Gastrocnemius medialis (tissue), 4 donors: ENCODE measurements around the gene HNRNPU. TPM values are rescaled to one million over a fixed set of nuclear protein-coding genes. Genes with fewer than 3 reads are reported as not detected.

ENCODE experiments used
- ATAC-seq, 2 donors: fragments of 150-250 bp; one replicate each; pipeline ENCODE4 v1.9.1; 2016
- DNase-seq, 2 donors: peaks; one replicate each; pipeline ENCODE4 v3.0.0-alpha.2; 2019
- H3K27ac ChIP-seq, 4 donors: fragments of 200-600 bp; sonication (generic); 1 replicate in 1 of 4; 2 replicates in 3 of 4; pipeline ENCODE4 v1.5.1; 2016 to 2018; ENCODE audit warnings: mild to moderate bottlenecking in 2 of 4, moderate library complexity in 1 of 4
- H3K27me3 ChIP-seq, 3 donors: fragments of 200-600 bp; sonication (generic) in 2 of 3; 1 replicate in 1 of 3; 2 replicates in 2 of 3; pipeline versions ENCODE4 v1.5.1 to v1.6.0; 2016 to 2019; ENCODE audit warnings: mild to moderate bottlenecking in 1 of 3, moderate library complexity in 1 of 3
- H3K36me3 ChIP-seq, 2 donors: fragments of 200-600 bp; sonication (generic) in 1 of 2; one replicate each; pipeline ENCODE4 v1.5.1; 2017 to 2018
- H3K4me1 ChIP-seq, 2 donors: fragments of 200-600 bp; sonication (generic) in 1 of 2; one replicate each; pipeline ENCODE4 v1.5.1; 2016 to 2017; ENCODE audit warnings: mild to moderate bottlenecking in 2 of 2
- H3K4me3 ChIP-seq, 4 donors: fragments of 200-600 bp; sonication (generic) in 3 of 4; 1 replicate in 1 of 4; 2 replicates in 3 of 4; pipeline ENCODE4 v1.5.1; 2016 to 2019; ENCODE audit warnings: mild to moderate bottlenecking in 2 of 4
- H3K9me3 ChIP-seq, 3 donors: fragments of 200-600 bp; sonication (generic) in 2 of 3; 1 replicate in 1 of 3; 2 replicates in 2 of 3; pipeline ENCODE4 v1.5.1; 2016 to 2019
- POLR2A ChIP-seq, 2 donors: fragments of 450-650 bp; IDR thresholded peaks; one replicate each; pipeline ENCODE4 v1.6.1; 2017; ENCODE audit warnings: antibody characterized with exemption in 2 of 2, mild to moderate bottlenecking in 2 of 2, moderate library complexity in 2 of 2
- in situ Hi-C, 4 donors: fragments of 200-750 bp; cut with MboI; loops; one replicate each; pipeline versions ENCODE4 v1.15.0 to v1.8.0; 2017; ENCODE audit warnings: low sequenced_read_pairs in 4 of 4
- intact Hi-C: fragments of 100-400 bp; cut with DNase I; formaldehyde crosslinking; loops from one replicate; pipeline ENCODE4 v1.15.1; 2023; ENCODE audit warnings: low total_unique reads
- total RNA-seq, 4 donors: library from RNA; depleted of rRNA; stranded (reverse); fragments of >200 nt; gene quantifications; one replicate each; pipeline versions ENCODE4 v1.1.0 to v1.2.3, GENCODE V29; 2016
- TF ChIP-seq, protein P1 (sequence below), 5 experiments: fragments of 450-650 bp in 3 of 5; fragments of 200-600 bp in 2 of 5; sonication (generic) in 2 of 5; IDR thresholded peaks in 4 of 5; conservative IDR thresholded peaks in 1 of 5; 1 replicate in 4 of 5; 2 replicates in 1 of 5; pipeline ENCODE4 v1.5.1; 2016 to 2019; ENCODE audit warnings: antibody characterized with exemption in 5 of 5, mild to moderate bottlenecking in 3 of 5, moderate library complexity in 3 of 5

Gene HNRNPU
- total RNA-seq, 4 donors from 2014 or later: 167 to 243 (median 207) TPM

DNA sequence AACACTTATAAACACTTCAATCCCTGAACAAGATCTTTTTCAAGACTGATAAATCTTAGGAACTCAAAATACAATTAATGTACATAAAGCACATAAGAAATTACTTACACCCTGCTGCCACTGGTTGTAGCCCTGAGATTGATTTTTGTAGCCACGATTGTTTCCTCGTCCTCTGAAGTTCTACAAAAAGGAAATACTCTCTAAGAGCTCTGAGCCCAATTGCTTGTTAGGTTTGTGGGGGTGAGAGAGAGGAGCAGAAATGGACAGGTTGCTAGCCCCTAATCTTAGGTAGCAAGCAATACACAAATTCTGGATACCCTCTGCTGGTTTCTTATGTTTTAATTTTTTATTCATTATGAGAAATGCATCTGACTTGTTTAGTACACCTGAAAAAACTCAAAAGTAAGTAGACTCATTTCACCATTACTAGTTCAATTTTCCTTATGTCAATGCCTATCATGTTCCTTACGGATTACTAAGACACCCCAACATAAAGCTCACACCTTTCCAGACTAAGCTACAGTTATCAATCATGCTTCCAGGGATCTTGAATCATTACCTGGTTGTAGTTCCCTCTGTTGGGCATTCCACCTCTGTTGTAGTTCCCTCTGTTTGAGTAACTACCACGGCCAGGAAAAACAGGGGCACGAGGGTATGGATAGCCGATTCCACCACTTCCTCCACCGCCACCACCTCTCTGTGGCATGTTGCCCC, 9.3 kb downstream of the HNRNPU start:
- in situ Hi-C loops (loop anchor here in 2 of 4 donors (25.0 kb wide), 2 partner anchors 107 to 1593 kb away; partner anchors contain the start of genes CEP170 (in 1 of the 2) and SDCCAG8 (in 1 of the 2)), intact Hi-C loops (no loop called here)
- H3K9me3 ChIP-seq: no peaks in the 10 kb centered on the region
- no peak overlapping the region for H3K4me3 ChIP-seq
- no peaks in the 10 kb centered on the region for H3K27me3 ChIP-seq
- no peak for ATAC-seq
- TF ChIP-seq, protein P1, sequence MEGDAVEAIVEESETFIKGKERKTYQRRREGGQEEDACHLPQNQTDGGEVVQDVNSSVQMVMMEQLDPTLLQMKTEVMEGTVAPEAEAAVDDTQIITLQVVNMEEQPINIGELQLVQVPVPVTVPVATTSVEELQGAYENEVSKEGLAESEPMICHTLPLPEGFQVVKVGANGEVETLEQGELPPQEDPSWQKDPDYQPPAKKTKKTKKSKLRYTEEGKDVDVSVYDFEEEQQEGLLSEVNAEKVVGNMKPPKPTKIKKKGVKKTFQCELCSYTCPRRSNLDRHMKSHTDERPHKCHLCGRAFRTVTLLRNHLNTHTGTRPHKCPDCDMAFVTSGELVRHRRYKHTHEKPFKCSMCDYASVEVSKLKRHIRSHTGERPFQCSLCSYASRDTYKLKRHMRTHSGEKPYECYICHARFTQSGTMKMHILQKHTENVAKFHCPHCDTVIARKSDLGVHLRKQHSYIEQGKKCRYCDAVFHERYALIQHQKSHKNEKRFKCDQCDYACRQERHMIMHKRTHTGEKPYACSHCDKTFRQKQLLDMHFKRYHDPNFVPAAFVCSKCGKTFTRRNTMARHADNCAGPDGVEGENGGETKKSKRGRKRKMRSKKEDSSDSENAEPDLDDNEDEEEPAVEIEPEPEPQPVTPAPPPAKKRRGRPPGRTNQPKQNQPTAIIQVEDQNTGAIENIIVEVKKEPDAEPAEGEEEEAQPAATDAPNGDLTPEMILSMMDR (IDR thresholded peaks at IDR 0.05 in 4 of 5, conservative IDR thresholded peaks at IDR 0.05 in 1 of 5): no peak
- no peak for TF ChIP-seq POLR2A (IDR thresholded peaks at IDR 0.05)
- no peak for DNase-seq
- peak overlapping the region in 1 of 4 donors; percentile 100 for H3K27ac ChIP-seq
- peaks cover 27 to 36% of the 10 kb centered on the region in 2 donors for H3K4me1 ChIP-seq
- H3K36me3 ChIP-seq: peaks cover 0 to 99% of the 10 kb centered on the region in 2 donors

DNA sequence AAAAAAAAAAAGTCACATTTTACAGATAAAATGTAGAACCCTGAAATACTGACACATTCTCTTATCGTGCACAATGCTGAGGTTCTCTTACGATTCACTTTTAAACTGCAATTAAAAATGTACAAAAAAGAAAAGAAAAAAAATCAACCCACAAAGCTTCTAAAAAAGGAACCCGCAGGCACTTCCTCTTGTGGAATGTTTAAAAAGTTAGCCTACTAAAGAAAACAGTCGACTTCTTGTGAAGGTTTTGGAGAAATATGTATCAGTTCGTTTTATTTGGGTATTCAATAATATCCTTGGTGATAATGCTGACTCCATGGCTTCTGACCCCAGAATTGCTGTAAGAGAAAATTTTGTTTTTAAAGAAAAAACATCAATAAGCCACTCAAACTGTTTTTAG, 10.2 kb downstream of the HNRNPU start:
- intact Hi-C loops (no loop called here), in situ Hi-C loops (loop anchor here in 2 of 4 donors (25.0 kb wide), 2 partner anchors 108 to 1592 kb away; partner anchors contain the start of genes CEP170 (in 1 of the 2) and SDCCAG8 (in 1 of the 2))
- TF ChIP-seq, protein P1 (IDR thresholded peaks at IDR 0.05 in 4 of 5, conservative IDR thresholded peaks at IDR 0.05 in 1 of 5): no peak
- TF ChIP-seq POLR2A (IDR thresholded peaks at IDR 0.05): no peak
- H3K27ac ChIP-seq: no peak overlapping the region
- DNase-seq: no peak
- H3K36me3 ChIP-seq: peaks cover 0 to 97% of the 10 kb centered on the region in 2 donors
- no peak for ATAC-seq
- no peak overlapping the region for H3K4me3 ChIP-seq
- H3K4me1 ChIP-seq: peaks cover 18 to 27% of the 10 kb centered on the region in 2 donors
- H3K27me3 ChIP-seq: no peaks in the 10 kb centered on the region
- no peaks in the 10 kb centered on the region for H3K9me3 ChIP-seq

DNA sequence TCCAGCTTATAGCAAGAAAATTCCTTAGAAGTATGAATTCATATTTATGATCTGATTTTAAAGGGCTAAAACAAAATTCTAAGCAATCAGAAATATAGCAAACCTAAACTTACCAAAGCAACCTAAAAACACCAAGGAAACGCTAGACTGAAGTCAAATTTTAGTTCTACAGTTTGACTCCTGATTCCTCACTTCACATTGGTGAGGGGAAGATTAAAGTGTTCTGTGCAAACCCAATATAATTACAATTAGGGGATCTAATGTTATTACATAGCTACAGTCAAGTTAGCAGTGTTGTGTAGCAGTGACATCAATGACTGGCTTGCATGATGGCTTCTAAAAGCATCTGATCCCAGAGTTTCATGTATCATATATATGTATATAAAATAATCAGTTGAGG, 11.6 kb downstream of the HNRNPU start:
- peaks cover 0 to 97% of the 10 kb centered on the region in 2 donors for H3K36me3 ChIP-seq
- no peaks in the 10 kb centered on the region for H3K27me3 ChIP-seq
- in situ Hi-C loops: loop anchor here in 2 of 4 donors (25.0 kb wide), 2 partner anchors 110 to 1590 kb away; partner anchors contain the start of genes CEP170 (in 1 of the 2) and SDCCAG8 (in 1 of the 2)
- intact Hi-C loops: no loop called here
- no peaks in the 10 kb centered on the region for H3K9me3 ChIP-seq
- no peak for DNase-seq
- no peak overlapping the region for H3K4me3 ChIP-seq
- H3K4me1 ChIP-seq: peaks cover 4 to 13% of the 10 kb centered on the region in 2 donors
- no peak for TF ChIP-seq POLR2A (IDR thresholded peaks at IDR 0.05)
- TF ChIP-seq, protein P1 (IDR thresholded peaks at IDR 0.05 in 4 of 5, conservative IDR thresholded peaks at IDR 0.05 in 1 of 5): no peak
- peak overlapping the region in 1 of 4 donors; percentile 41 for H3K27ac ChIP-seq
- no peak for ATAC-seq

DNA sequence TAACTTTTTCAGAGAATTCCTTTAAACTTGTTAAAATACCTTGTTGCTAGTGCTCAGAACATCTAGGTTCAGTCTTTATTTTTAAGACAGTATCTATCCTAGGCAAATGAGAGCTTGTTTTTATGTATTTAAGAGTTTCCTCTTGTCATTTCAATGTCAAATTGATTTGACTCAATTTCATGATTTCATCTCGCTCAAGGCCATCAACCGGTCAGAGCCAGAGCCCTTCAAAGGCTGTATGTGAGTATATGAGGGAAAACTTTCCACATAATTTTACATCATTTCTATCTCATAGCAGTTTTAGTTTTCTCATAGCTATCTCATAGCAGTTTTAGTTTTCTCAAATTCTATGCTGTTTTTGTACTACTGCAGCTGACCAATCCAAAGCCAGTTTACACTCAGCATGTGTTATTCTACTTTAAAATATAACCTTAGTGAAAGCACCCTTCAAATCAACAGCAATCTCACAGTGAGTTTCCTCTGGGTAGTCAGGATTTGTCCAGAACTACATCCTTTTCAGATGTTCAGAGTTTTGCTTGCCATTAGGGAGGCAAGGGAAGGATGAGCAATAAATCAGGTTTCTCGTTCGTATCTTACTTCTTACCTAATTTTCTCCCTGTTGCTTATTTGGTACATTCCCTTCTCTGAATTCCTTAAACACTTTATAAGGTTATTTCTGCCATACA, 12.7 kb downstream of the HNRNPU start:
- no peaks in the 10 kb centered on the region for H3K9me3 ChIP-seq
- H3K4me3 ChIP-seq: no peak overlapping the region
- H3K27me3 ChIP-seq: no peaks in the 10 kb centered on the region
- TF ChIP-seq POLR2A (IDR thresholded peaks at IDR 0.05): no peak
- TF ChIP-seq, protein P1 (IDR thresholded peaks at IDR 0.05 in 4 of 5, conservative IDR thresholded peaks at IDR 0.05 in 1 of 5): no peak
- ATAC-seq (no peak), DNase-seq (no peak)
- peaks cover 0 to 6% of the 10 kb centered on the region in 2 donors for H3K4me1 ChIP-seq
- peak overlapping the region in 2 of 4 donors; percentile 2 to 41 for H3K27ac ChIP-seq
- in situ Hi-C loops (loop anchor here in 2 of 4 donors (25.0 kb wide), 2 partner anchors 111 to 1589 kb away; partner anchors contain the start of genes CEP170 (in 1 of the 2) and SDCCAG8 (in 1 of the 2)), intact Hi-C loops (no loop called here)
- H3K36me3 ChIP-seq: peaks cover 0 to 96% of the 10 kb centered on the region in 2 donors
